ENCODE data around the gene LHX4.

The LHX4 gene

DNA sequence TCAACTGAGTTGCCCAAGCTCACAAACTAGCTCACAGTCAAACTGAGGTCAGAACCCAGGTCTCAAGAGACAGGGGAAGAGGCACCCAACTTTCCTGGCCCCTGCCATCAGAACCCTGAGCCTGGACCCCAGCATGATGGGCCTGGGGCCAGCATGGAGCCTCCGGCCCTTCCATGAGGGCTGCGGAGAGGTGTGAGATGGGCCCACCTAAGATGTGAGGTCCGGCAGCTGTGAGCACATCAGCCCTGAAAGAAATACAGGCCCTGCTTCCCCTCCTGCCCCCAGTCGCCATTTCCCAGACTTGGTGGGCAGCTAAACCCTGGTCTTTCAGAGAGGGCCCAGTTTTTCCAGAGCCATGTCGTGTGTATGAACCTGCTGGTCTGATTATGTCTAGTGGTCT lies 44.8 kb upstream of the LHX4 start:
- no peak for DNase-seq (ENCODE audit: low read depth)
- H3K4me3 ChIP-seq (ENCODE audit: low read depth, low read length), result no peak overlapping the region
- TF ChIP-seq, protein P1, sequence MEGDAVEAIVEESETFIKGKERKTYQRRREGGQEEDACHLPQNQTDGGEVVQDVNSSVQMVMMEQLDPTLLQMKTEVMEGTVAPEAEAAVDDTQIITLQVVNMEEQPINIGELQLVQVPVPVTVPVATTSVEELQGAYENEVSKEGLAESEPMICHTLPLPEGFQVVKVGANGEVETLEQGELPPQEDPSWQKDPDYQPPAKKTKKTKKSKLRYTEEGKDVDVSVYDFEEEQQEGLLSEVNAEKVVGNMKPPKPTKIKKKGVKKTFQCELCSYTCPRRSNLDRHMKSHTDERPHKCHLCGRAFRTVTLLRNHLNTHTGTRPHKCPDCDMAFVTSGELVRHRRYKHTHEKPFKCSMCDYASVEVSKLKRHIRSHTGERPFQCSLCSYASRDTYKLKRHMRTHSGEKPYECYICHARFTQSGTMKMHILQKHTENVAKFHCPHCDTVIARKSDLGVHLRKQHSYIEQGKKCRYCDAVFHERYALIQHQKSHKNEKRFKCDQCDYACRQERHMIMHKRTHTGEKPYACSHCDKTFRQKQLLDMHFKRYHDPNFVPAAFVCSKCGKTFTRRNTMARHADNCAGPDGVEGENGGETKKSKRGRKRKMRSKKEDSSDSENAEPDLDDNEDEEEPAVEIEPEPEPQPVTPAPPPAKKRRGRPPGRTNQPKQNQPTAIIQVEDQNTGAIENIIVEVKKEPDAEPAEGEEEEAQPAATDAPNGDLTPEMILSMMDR (IDR thresholded peaks at IDR 0.05; ENCODE audit: control insufficient read depth, extremely low read depth, insufficient read depth), result no peak

DNA sequence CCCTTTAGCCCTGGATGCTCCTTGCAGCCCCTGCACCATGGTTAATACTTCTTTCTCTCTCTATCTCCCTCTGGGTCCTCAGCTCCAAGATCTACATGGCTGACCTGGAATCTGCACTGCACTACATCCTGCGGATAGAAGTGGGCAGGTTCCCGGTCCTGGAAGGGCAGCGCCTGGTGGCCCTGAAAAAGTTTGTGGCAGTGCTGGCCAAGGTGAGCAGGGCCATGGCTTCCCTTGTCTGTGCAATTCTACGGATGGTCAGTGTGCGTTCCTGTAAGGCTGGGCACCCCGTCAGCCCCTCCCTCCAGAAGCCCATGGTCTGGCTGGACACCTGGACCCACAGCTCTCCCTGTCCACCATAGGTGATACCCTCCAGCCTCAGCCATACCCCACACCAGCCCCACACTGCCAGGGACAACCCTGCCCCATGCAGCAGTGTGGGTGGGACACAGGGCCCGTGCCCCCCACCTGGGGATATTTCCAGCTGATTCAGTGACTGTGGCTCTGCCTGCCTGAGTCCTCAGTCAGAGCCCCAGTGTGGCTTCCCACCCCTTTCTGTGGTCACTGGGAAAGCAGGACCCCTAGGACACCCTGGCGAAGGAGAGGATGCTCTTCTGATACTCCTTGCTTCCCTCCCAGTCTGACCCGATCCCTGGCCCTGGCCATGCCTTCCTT lies 44.0 kb upstream of the LHX4 start:
- H3K4me3 ChIP-seq (ENCODE audit: low read depth, low read length), result no peak overlapping the region
- TF ChIP-seq, protein P1 (IDR thresholded peaks at IDR 0.05; ENCODE audit: control insufficient read depth, extremely low read depth, insufficient read depth), result no peak
- DNase-seq (ENCODE audit: low read depth), result no peak

DNA sequence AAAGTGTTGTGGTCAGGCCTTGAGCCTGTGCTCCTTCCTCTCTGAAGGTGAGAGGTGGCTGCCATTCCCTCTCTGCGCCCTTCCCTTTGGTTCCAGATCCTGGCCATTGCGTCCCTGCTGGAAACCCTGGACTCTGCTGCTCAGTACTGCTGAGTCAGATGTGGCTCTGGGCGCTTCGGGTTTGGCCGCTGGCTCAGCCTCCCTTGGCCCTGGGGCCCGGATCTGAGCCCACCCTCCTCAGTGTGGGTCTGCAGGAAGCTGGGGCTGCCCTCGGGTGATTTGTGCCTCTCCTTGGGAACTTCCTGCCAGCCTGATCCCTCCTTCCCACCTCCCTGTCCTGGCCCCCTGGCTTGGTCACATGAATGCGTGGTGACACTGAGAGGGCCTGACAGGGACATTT lies 43.2 kb upstream of the LHX4 start:
- H3K4me3 ChIP-seq (ENCODE audit: low read depth, low read length), result no peak overlapping the region
- DNase-seq (ENCODE audit: low read depth), result no peak
- TF ChIP-seq, protein P1 (IDR thresholded peaks at IDR 0.05; ENCODE audit: control insufficient read depth, extremely low read depth, insufficient read depth), result no peak

DNA sequence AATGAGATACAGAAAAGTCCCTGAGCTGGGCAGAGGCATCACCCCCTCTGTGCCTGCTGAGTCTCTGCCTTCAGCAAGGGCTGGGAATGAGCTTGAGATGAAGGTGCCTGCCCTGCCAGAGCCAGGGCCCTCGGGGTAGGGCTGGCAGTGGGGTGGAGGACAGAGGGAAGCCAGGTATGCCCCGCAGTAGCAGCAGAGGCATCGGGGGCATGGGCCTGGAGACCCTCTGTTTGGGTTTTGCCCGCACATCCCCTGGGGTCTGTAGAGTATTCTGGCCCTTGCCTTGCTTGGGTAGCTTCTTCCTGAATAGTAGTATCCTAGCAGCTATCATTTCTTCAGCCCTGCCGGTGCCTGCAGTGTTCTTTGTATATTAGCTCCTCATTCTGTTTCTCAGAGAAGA lies 42.4 kb upstream of the LHX4 start:
- TF ChIP-seq, protein P1 (IDR thresholded peaks at IDR 0.05; ENCODE audit: control insufficient read depth, extremely low read depth, insufficient read depth), result no peak
- no peak overlapping the region for H3K4me3 ChIP-seq (ENCODE audit: low read depth, low read length)
- DNase-seq (ENCODE audit: low read depth), result no peak

DNA sequence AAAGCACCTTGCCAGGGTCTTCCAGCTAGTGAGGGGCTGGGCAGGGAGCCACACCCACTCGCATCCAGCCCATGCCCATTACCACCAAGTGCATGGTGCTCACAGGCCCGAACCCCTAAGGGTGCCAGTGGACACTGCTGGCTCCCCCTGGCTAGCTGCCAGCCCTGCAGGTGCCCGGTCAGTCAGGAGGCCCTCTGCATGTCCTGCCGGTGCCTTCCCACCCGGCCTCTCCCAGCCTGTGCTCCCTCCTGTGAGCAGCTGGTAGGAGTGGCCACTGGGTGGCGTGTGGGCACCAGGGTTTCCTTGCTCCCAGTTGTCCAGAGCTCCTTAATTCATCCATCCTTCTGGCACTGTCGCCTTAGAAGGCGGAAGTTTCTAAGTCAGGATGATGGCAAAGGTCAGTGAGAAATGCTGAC lies 42.0 kb upstream of the LHX4 start:
- no peak overlapping the region for H3K4me3 ChIP-seq (ENCODE audit: low read depth, low read length)
- DNase-seq (ENCODE audit: low read depth), result peak; percentile 47
- TF ChIP-seq, protein P1 (IDR thresholded peaks at IDR 0.05; ENCODE audit: control insufficient read depth, extremely low read depth, insufficient read depth), result peak; percentile 99

DNA sequence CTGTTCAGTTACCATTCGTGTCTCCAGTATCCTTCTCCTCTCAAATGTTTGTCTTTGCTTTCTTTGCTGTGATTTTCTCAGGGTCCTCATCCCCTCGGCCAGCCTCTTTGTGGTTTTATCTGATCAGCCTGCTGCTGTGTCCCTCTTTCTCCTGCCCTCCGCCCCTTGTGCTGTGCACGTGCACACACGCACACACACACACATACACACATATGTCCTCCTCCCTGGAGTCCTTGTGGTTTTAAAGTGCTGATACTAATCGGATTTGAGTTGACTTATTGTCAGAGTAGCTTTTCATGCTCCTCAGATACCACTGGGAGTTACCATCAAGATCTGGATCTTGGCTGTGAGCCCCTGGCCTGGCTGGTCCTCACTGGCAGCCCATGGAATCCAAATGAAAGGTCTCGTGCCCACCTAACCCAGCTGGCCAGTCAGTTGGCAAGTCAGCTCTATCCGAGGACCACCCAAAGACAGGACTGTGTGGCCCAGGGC lies 41.3 kb upstream of the LHX4 start:
- H3K4me3 ChIP-seq (ENCODE audit: low read depth, low read length), result no peak overlapping the region
- DNase-seq (ENCODE audit: low read depth), result no peak
- TF ChIP-seq, protein P1 (IDR thresholded peaks at IDR 0.05; ENCODE audit: control insufficient read depth, extremely low read depth, insufficient read depth), result no peak

DNA sequence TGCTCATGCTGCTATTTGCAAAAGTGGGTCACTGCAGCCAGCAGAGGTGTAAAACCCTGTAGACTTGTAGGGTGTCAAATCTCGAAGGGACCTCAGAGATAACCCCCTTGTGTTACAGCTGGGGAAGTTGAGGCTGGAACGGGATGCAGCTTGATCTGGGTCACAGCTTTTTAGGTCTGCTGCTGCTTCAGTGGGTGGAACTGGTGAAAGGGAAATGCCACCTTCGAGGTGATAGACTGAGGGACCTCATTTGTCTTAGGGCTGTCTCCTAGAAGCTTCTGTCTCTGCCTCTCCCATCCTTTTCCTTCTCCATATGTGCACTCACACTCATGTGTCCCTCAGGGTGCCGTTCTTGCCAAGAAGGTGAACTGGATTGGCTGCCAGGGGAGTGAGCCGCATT lies 40.0 kb upstream of the LHX4 start:
- no peak for DNase-seq (ENCODE audit: low read depth)

More for the DNA sequence above, 40.0 kb upstream of the LHX4 start:
- H3K4me3 ChIP-seq (ENCODE audit: low read depth, low read length), result no peak overlapping the region
- TF ChIP-seq, protein P1 (IDR thresholded peaks at IDR 0.05; ENCODE audit: control insufficient read depth, extremely low read depth, insufficient read depth), result no peak

Data from LNCaP clone FGC (cell line).